Renal pelvis (tissue), 4 donors: ENCODE measurements around the gene ASPSCR1. TPM values are rescaled to one million over a fixed set of nuclear protein-coding genes. Genes with fewer than 3 reads are reported as not detected.

ENCODE experiments used
- DNase-seq: peaks from one replicate; pipeline ENCODE4 v3.0.0-alpha.2; 2013
- polyA plus RNA-seq, 3 donors: library from polyadenylated mRNA; unstranded; fragments of 120-200 nt; gene quantifications; one replicate each; pipeline ENCODE4 v1.2.1, GENCODE V29; 2013; ENCODE audit not compliant: insufficient read length in 3 of 3

ASPSCR1 gene
- polyA plus RNA-seq, 3 donors, result 37.2 to 40.1 (median 37.4) TPM

DNA sequence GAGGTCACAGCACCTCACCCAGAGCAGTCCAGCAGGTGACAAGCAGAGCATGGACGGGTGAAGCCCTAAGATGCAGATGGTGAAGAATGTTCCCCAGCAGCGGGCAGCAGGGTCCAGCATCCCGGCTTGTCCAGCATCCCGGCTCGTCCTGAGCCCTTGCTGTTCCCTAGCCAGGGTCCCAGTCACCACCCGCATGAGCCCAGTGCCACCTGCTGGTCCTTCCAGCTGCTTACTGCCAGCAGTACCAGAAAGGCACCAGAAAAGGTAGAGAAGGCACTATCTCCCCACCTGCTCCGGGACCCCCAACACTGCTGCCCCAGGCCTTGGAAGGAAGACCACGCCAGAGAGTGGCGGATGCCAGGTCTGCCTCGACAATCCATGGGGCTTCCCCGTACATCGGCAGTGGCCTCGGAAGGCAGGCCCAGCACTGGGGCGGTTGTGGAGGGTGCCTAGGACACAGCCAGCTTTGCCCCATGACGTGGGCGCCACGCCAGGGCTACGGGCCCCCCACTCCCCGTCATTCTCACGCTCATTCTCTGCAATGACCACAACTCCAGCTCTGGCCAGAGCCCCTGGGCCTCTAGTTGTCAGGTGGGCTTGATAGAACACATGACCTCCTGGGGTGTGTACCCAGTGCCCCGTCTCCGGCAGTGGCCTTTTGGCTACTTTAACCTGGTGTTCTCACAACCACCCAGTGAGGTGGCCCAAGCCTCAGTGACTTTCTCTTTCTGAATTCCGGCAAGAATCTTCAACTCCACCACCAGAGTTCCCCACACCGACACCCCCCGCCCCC is 43.9 kb downstream of the ASPSCR1 start:
- peak; percentile 73 for DNase-seq

GRCh38 chr17:82021900-82022309 is 44.5 kb downstream of the ASPSCR1 start:
- no peak for DNase-seq

DNA sequence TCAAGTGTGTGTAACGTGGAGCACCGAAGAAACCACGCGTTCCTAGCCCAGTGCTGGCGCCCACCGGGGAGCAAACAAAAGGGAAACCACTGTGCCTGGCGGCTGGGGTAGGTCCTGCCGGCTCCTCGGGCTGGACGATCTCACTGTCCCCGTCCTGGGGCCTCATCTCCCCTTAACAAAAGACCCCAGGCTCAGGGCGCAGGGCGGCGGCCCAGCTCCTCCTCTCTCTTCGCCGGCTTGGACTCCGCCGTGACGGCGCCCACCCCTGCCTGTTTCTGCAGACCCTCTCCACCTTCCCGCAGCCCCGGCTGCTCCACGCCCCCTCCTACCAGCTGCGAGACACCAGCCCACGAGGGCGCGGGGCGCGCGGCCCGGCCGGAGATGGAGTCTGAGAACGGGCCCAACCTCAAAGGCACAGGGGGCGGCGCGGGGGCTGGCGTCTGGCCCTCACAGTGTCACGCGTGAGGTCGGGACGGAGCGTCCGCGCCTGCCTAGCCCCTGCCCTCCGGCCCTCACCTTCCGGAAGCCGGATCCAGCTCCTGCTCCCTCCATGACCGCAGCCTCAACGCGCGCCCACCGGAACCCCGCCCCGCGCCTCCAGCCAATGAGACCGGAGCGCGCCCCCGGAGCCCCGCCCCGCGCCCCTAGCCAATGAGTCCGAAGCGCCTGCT is 45.0 kb downstream of the ASPSCR1 start, which contains the start of gene CENPX:
TSS of gene CENPX (minus strand) at position 569 of the 671 bp plus-strand sequence. CDS start at position 552, 17 bp downstream.
- no peak for DNase-seq

GRCh38 chr17:82022981-82023446 is 45.6 kb downstream of the ASPSCR1 start, which contains the start of gene LRRC45:
LRRC45 (plus strand) TSS chr17:82023305; CDS start chr17:82023644, 339 bp downstream.
- DNase-seq, result peak; percentile 99

GRCh38 chr17:82023447-82024241 is 46.2 kb downstream of the ASPSCR1 start:
- no peak for DNase-seq

- DNase-seq, result no peak
These were observed 47.4 kb downstream of the ASPSCR1 start for GRCh38 chr17:82024859-82025258.

DNA sequence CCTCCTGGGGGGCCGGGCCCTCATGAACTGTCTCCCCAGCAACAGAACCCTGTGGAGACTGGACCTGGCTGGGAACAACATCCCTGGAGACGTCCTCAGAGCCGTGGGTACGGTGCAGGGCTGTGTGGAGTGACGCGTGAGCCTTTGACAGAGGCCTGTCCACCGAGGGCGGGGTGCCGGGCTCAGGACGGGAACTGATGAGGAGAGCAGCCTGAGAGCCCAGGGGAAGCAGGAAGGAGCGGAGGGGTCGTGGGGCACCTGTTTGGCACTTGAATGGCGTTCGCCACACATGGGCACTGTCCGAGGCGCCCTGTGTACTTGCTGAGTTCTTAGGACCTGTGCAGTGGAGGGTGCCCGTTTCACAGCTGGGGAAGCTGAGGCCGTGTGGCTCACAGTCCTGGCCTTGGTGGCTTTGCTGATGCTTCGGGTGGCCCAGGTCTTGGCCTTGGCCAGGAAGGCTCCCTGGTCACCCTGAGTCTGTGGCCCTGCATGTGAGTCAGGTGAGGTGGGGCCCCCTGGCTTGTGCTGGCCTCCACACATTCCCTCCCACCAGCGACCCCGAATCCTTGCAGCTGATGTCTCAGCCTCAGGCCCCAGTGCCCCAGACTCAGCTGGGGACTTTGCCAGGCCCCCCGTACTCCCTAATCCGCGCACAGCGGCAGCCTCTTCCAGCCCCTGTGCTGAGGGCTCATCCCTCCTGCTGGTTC is 48.1 kb downstream of the ASPSCR1 start:
- DNase-seq, result no peak

DNA sequence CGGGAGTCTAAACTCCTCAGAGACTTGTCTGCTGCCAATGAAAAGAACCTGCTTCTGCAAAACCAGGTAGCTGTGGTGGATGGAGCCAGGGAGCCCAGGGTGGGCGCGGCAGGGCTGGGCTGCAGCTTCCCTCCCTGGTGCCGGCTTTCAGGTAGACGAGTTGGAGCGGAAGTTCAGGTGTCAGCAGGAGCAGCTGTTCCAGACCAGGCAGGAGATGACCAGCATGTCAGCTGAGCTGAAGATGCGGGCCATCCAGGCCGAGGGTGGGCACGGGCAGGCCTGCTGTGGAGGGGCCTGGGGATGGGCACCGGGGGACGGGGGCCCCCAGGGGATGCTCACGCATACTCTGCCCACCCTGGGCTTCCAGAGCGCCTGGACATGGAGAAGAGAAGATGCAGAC is 50.8 kb downstream of the ASPSCR1 start:
- no peak for DNase-seq

DNA sequence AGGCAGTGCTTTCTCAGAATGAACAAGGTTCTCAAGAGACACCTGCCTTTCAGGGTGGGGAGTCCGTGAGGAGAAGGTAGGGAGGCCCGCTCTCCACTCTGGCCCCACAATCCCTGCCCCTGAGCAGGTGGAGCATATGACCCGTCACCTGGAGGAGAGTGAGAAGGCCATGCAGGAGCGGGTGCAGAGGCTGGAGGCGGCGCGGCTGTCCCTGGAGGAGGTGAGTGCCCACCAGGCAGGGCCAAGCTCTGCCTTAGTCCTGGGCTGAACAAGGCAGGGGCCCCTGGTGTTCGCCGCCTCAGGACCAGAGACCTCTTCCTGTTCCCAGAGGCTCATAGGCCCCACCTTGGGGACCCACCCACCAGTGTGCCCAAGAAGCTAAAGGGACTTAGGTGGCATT is 51.5 kb downstream of the ASPSCR1 start:
- DNase-seq, result no peak

DNA sequence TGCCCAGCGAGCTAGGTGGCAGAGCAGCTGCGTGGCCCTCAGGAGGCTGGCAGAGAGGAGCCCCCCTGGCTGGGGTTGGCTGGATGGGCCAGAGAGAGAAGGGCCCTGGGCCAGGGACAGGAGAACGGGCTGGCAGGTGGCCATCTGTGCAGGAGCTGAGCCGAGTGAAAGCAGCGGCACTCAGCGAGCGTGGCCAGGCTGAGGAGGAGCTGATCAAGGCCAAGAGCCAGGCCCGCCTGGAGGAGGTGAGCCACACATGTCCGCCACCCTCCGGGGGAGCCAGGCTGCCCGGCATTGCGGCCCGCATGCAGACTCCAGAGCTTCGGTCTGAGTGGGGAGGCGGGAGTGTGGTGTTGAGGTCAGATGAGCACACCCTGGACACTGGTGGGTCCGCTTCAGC is 52.0 kb downstream of the ASPSCR1 start:
- no peak for DNase-seq

DNA sequence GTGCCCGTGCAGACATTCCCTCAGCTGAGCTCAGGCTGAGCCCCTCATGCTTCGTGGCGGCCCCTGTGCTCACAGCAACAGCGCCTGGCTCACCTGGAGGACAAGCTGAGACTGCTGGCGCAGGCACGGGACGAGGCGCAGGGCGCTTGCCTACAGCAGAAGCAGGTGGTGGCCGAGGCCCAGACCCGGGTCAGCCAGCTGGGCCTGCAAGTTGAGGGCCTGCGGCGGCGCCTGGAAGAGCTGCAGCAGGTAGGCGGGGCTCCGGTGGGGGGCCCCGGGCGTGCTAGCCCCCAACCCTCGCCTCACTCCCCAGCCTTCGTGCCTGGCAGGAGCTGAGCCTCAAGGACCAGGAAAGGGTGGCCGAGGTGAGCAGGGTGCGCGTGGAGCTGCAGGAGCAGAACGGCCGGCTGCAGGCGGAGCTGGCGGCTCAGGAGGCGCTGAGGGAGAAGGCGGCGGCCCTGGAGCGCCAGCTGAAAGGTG is 52.6 kb downstream of the ASPSCR1 start:
- no peak for DNase-seq

GRCh38 chr17:82030470-82031302 is 53.3 kb downstream of the ASPSCR1 start:
- no peak for DNase-seq

DNA sequence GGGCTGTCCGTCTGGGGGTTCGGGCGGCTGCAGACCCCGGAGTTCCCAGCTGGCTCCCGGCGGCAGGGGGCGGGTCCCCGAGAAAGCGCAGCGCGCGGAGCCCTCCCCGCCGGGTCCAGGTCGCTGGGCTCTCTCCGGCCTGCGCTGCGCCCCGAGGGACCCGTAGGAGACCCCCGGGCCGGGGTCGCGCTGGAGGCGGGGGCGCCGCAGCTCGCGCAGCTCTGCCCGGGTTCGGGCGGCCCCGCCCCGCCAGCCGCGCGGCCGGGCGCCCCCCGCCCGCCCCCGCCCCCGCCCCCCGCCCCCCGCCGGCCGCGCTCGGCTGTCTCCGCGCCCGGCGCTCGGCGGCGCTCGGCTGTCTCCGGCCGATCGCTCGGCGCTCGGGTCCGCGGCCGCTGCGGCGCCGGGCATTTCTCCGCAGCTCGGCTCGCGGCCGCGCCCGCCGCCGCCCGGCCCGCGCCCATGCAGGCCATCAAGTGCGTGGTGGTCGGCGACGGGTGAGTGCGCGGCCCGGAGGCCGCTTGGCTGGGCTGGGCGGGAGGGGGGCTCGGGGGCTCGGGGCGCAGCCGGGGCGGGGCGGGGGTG is 54.0 kb downstream of the ASPSCR1 start, which contains the start of gene RAC3:
TSS of gene RAC3 (plus strand) at position 376 of the 582 bp plus-strand sequence. CDS start at position 460, 84 bp downstream.
- no peak for DNase-seq

- no peak for DNase-seq
These were observed 54.6 kb downstream of the ASPSCR1 start for GRCh38 chr17:82031885-82032627.

DNA sequence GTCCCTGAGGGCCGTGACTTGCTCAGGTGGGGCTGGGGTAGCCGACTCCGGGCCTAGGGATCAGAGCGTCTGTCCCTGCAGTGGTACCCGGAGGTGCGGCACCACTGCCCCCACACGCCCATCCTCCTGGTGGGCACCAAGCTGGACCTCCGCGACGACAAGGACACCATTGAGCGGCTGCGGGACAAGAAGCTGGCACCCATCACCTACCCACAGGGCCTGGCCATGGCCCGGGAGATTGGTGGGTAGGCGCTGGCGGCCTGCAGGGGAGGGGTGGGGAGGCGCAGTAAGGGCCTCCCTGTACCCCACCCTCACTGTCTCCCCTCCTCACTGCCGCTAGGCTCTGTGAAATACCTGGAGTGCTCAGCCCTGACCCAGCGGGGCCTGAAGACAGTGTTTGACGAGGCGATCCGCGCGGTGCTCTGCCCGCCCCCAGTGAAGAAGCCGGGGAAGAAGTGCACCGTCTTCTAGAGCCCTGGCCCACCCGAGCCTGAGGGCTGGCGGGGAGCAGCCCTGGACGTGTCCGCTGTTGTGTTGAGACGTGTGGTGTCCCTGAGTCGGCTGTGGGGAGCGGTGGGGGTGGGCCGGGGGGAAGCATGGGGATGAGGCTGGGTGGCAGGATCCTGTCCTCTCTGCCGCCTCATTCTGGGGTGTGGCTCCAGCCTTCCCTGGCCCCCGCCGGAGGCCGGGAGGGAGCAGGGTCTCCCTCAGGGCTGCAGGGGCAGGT is 56.1 kb downstream of the ASPSCR1 start:
- DNase-seq, result no peak

DNA sequence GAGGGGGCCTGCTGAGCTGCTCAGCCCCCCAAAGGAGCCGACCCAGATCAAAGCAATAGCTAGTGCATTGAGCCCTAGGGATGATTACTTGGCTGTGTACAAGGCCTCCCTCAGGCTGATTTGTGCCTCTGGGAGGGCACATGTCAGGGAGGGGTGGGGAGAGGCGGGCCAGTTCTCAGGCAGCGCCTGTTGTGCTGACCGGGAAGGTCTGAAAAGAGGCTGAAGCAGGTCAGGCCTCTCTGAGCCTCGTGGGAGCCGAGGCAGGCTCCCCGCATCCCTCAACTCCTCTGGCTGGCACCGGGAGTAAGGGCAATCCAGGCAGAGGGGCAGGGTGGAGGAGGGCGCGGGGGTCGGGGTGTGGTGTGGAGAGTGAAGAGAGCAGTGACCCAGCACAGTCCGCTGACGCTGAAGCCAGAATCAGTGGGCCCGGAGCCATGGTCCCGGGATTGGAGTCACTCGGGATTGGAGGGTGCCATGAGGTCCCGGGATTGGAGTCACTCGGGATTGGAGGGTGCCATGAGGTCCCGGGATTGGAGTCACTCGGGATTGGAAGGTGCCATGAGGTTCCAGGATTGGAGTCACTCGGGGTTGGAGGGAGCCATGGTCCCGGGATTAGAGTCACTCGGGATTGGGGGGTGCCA is 57.1 kb downstream of the ASPSCR1 start:
- DNase-seq, result no peak

DNA sequence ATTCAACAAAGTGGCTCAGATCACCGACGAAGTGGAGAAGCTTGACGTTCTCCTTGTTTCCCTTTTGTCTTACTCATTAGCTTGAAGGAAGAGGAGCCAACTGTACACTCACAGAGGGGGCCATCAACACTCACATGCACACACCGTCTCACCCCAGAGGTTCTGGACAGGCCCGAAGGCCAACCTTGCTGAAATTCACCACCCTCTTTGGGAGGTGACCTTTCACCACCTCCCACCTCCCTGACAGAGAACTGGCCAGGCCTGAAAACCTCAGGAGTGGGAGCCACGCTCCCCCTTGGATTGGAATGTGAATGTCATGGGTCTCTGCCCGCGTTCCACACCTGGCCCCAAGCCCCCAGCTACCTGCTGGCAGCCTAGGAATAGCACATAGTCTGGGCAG is 58.1 kb downstream of the ASPSCR1 start:
- no peak for DNase-seq
